ENCODE data around the gene DNMT1.
"Not testable (repeated sequence)": the region's sequence is repeated elsewhere in the genome, so short reads cannot be mapped to it uniquely, and the experiment has no call there.

Gene DNMT1

DNA sequence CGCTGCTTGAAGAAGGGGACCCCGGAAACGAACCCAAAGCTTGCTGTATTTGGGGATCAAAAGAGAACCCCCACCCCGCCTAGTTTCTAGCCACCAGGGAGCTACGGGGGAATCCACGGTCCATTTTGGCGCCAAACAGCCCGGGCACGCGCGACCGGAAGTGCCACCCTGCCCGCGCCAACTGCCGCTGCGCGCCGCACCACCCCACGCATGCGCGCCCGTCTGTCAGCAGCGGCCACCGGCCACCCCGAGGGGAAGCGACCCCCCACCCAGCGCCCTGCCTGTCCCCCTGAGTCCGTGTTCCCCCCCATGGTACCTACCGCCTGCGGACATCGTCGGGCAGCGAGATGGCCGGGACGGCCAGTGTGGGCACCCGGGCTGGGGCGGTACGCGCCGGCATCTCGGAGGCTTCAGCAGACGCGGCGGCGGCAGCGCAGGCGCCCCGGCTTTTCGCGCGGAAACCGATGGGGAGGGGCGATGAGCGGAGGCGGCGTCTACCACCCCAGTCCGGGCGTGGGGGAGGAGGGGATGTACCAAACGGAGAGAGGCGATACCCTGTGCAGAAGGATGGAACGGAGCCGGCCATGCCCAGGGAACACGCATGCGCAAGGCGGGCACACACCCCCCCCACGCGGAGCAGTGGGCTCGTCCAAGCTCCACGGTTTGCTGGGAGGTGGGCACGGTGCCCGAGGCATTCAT is at the start of gene DNMT1:
Gene DNMT1 (minus strand): TSS at position 454 of the 699 bp plus-strand sequence. CDS start 54 bp downstream, at position 400.
- DNase-seq, result peak; percentile 97

DNA sequence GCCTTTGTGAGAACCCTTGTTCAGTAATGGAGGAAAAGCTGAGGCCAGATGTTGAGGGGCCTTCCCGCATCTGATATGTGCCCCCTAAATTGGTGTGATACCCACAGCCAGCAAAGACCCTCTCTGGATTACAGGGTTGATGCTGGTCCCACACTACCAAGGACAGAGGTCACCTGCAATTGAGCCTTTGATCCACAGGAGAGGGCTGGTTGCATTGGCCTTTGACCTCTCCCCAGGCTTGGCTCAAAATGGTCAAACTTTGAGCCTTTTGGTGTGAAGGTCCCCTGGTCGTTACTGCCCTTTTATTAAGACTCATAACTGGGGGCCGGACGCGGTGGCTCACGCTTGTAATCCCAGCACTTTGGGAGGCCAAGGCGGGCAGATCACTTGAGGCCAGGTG is 48.9 kb upstream of the DNMT1 start:
- DNase-seq, result no peak

DNA sequence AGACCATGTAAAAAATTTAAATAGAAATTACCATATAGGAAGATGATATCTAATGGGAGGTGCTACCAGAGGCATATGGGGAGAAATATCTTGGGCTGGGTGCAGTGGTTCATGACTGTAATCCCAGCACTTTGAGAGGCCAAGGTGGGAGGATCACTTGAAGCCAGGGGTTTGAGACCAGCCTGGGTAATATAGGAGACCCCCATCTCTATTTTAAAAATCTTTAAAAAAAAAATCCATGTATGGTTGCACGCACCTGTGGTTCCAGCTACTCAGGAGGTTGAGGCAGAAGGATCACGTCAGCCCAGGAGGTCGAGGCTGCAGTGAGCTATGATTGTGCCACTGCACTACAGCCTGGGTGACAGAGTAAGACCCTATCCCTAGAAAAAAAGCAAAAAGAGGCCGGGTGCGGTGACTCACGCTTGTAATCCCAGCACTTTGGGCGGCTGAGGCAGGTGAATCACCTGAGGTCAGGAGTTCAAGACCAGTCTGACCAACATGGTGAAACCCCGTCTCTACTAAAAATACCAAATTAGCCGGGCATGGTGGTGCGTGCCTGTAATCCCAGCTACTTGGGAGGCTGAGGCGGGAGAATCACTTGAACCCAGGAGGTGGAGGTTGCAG is 47.2 kb upstream of the DNMT1 start:
- DNase-seq, result not testable (repeated sequence)

GRCh38 chr19:10238172-10238783 is 43.5 kb upstream of the DNMT1 start:
- DNase-seq, result no peak

DNA sequence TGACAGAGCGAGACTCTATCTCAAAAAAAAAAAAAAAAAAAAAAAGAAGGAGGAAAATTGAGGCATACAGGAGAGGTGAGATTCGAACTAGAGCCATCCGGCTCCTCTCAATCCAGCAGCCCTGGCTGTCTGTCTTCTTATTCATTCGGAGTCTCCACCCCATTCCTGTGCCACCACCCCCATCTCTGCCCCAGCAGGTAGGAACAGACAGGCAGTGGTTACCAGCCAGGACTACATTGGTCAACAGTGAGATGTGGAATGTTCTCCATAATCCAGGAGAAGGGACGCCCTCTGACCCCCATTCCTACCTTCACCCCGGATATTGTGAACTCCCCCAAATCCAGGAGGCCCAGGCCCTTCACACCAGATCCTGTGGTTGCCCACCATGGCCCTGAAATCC is 42.9 kb upstream of the DNMT1 start:
- no peak for DNase-seq

GRCh38 chr19:10235409-10235808 is 40.7 kb upstream of the DNMT1 start:
- DNase-seq, result not testable (repeated sequence)

GRCh38 chr19:10235003-10235402 is 40.2 kb upstream of the DNMT1 start:
- no peak for DNase-seq

GRCh38 chr19:10233946-10234345 is 39.2 kb upstream of the DNMT1 start:
- DNase-seq, result no peak

- DNase-seq, result no peak
Observed at GRCh38 chr19:10231612-10232228, 37.0 kb upstream of the DNMT1 start.

- DNase-seq, result peak; percentile 76
Observed at GRCh38 chr19:10230861-10231611, 36.3 kb upstream of the DNMT1 start, which contains the start of gene S1PR2. TSS of gene S1PR2 (minus strand) at chr19:10231331. CDS start at chr19:10224905, 6,426 bp downstream.

DNA sequence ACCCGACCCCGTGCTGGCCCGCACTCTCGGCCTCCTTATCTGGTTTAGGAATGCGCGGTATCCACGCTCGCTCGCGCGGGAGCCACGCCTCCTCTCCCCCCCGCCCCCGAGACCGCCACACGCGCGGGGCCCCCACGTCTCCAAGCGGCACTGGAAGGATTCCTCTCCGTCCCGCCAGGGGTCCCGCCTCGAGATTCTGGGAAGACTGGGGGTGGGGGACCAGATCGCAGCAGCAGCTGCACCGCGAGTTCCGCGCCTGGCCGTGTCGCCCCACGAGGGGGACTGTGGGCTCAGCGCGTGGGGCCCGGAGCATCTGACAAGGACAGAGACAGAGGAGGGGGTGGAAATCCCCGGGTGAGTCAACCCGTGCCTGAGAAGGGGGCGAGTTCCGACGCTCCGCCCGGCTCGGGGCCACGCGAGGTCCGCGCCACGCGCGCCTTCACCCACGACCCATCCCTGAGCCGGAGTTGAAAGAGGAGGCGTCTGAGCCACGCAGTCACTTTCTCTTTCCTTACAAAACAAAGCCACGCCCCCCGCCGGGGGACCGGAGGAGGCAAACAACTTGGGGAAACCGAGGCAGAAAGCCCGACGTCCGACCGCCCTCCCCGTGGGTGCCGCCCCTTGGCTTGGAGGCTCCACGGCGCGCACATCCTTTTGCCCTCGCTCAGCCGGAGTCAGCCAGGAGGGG is 35.6 kb upstream of the DNMT1 start:
- peak; percentile 74 for DNase-seq

DNA sequence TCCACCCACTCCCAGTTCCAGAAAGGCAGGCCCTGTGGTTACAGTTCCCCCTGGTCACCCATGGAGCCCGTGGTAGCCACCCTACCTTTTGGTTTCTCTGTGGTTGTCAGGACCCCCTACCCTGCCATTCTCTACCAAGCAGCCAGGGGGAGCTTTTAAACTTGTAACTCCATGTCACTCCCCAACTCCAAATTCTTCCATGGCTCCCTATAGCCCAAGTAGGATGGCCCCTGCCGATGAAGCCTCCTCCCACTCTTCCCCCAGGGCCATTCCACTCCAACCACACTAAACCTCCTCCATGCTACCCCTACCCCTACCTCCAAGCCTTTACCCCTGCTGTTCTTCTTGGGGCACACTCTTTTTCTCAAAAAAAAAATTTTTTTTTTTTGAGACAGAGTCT is 34.2 kb upstream of the DNMT1 start:
- DNase-seq, result peak; percentile 29

DNA sequence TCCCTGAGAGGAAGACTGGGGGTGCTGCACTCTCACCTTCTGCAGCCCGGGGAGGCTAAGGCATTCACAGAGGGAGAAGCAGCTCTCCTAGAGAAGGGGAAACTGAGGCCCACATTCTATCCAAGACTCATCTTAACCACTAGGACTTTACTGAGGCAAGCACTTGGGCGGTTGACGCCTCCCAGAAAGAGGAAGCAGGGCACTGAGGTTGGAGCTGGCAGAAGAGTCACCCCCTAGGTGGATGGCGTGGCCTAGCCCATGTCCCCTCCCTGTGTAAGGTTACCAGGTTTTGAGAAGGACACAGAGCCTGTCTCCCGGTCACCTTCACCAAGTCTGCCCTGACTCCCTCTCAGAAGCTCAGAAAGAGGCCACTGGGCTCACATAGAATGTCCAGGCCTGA is 33.6 kb upstream of the DNMT1 start:
- DNase-seq, result no peak

DNA sequence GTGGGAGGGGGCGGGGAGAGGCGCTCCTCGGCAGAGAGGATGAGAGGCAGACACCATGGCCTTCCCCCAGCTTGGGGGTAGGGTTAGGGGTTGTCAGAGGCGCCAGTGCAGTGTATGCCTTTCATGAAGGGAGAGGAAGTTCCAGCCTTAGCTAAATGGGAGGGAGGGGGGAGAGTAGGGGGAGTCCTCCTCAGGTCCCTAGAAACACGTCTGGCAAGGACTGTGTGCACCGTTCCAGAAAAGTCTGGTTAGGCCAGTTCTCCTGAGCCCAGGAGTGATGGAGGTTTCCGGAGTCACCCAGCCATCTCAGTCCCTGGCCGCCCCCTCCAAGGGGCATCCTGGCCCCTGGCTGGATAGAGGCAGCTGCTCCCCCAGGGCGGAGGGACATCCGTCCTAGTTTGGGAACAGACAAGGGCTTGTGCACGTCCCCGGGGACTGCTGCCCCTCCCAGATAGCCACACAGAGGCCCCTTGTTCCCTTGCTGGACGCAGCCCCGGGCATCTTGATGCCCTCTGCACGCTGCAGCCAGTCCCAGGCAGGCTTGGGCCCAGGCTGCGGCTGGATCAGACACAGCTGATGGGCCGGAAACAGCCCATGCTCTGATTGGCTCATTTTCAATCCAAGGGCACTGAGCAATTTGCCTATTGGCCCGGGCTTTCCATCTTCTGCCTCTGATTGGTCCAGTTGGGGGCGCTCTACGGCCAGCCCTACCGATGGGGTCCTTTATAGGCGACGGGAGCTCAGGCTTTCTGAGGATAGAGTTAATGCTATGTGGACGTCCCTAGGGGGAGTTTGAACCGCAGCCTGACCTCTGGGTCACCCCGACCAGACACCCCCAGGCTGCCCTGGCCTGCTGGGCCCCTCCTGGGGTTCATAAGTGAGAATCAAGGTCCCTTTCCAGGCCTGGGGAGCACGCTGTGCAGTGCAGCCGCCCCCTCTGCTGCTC is 32.5 kb upstream of the DNMT1 start:
- DNase-seq, result no peak

- no peak for DNase-seq
Observed at GRCh38 chr19:10226376-10227025, 31.7 kb upstream of the DNMT1 start.

- DNase-seq, result no peak
Observed at GRCh38 chr19:10226021-10226375, 31.2 kb upstream of the DNMT1 start.

DNA sequence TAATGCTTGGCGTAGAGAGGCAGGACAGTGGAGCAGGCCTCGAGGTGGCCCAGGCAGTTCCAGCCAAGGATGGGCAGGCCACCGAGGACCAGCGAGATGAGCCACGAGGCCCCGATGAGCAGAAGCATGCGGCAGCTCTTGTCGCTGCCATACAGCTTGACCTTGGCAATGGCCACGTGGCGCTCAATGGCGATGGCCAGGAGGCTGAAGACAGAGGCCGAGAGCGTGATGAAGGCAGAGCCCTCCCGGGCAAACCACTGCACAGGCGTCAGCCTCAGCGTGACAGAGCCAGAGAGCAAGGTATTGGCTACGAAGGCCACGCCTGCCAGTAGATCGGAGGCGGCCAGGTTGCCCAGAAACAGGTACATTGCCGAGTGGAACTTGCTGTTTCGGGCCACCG is 29.6 kb upstream of the DNMT1 start:
- no peak for DNase-seq

- DNase-seq, result no peak
Observed at GRCh38 chr19:10223488-10224213, 28.9 kb upstream of the DNMT1 start.

- DNase-seq, result no peak
Observed at GRCh38 chr19:10222201-10222890, 27.6 kb upstream of the DNMT1 start.
